Smooth muscle cell (in vitro differentiated cells): ENCODE results near the gene PPM1L. TPM values are rescaled to one million over a fixed set of nuclear protein-coding genes. Genes with fewer than 3 reads are reported as not detected.

Experiments
- DNase-seq: peaks from one replicate; lab custom pipeline; 2025; ENCODE audit not compliant: unreplicated experiment; lab: John Stamatoyannopoulos, UW
- H2AFZ ChIP-seq: fragments of 200-600 bp; sonication (generic); 2 replicates; pipeline ENCODE4 v1.6.0; 2016; ENCODE audit warnings: antibody characterized with exemption, low read depth, mild to moderate bottlenecking
- H3F3A ChIP-seq: fragments of 200-600 bp; sonication (generic); 2 replicates; pipeline ENCODE4 v1.6.0; 2017; ENCODE audit warnings: antibody characterized with exemption, low read depth
- H3K27ac ChIP-seq: fragments of 200-600 bp; sonication (generic); 2 replicates; pipeline ENCODE4 v1.5.1; 2016; ENCODE audit warnings: low read depth, mild to moderate bottlenecking
- H3K27me3 ChIP-seq: fragments of 200-600 bp; sonication (generic); 2 replicates; pipeline ENCODE4 v1.6.1; 2016; ENCODE audit warnings: low read depth, mild to moderate bottlenecking
- H3K36me3 ChIP-seq: fragments of 200-600 bp; sonication (generic); 2 replicates; pipeline ENCODE4 v1.5.1; 2016; ENCODE audit warnings: low read depth
- H3K4me1 ChIP-seq: fragments of 200-600 bp; sonication (generic); 2 replicates; pipeline ENCODE4 v1.5.1; 2016; ENCODE audit warnings: low read depth
- H3K4me2 ChIP-seq: fragments of 200-600 bp; sonication (generic); 2 replicates; pipeline ENCODE4 v1.6.0; 2016; ENCODE audit warnings: mild to moderate bottlenecking
- H3K4me3 ChIP-seq: fragments of 200-600 bp; sonication (generic); 2 replicates; pipeline ENCODE4 v1.5.1; 2016; ENCODE audit warnings: mild to moderate bottlenecking
- H3K79me2 ChIP-seq: fragments of 200-600 bp; sonication (generic); 2 replicates; pipeline ENCODE4 v1.6.0; 2016; ENCODE audit warnings: low read depth, mild to moderate bottlenecking
- H3K9ac ChIP-seq: fragments of 200-600 bp; sonication (generic); 2 replicates; pipeline ENCODE4 v1.6.0; 2016; ENCODE audit warnings: low read depth
- H3K9me3 ChIP-seq: fragments of 200-600 bp; sonication (generic); replicated peaks from 2 replicates; pipeline ENCODE4 v1.5.1; 2016; ENCODE audit warnings: low read depth
- H4K20me1 ChIP-seq: fragments of 200-600 bp; sonication (generic); 2 replicates; pipeline ENCODE4 v1.6.0; 2016; ENCODE audit warnings: low read depth
- WGBS: methylation state at CpG from one replicate; pipeline ENCODE4 v1.1.7; 2016; ENCODE audit warnings: low lambda C conversion rate; 5-methylcytosine and 5-hydroxymethylcytosine counted together
- polyA plus RNA-seq: library from polyadenylated mRNA; unstranded; fragments of >200 nt; fragmentation: Nextera tagmentation; extraction: Ambion mirVana; gene quantifications from 2 replicates; pipeline ENCODE4 v1.2.1, GENCODE V29; 2016
- total RNA-seq: library from RNA; depleted of rRNA; stranded (reverse); fragments of >200 nt; gene quantifications from 2 replicates; pipeline ENCODE4 v1.2.3, GENCODE V29; 2014
- TF ChIP-seq, protein P1 (sequence below): fragments of 200-600 bp; sonication (generic); IDR thresholded peaks from 2 replicates; pipeline ENCODE4 v1.5.1; 2017; ENCODE audit warnings: borderline replicate concordance, mild to moderate bottlenecking, antibody characterized with exemption; ENCODE audit not compliant: insufficient read depth, poor library complexity, severe bottlenecking

The PPM1L gene
- total and polyA plus RNA-seq, 2 experiments from 2014 or later, result 0.14 to 1.9 TPM

GRCh38 chr3:160754371-160754854 lies 1.6 kb upstream of the PPM1L start:
- Histone ChIP-seq H3K9me3 (no peaks in the 10 kb centered on the region), H4K20me1 (no peaks in the 10 kb centered on the region), H3K79me2 (no peaks in the 10 kb centered on the region), H3K4me1 (peaks cover 10% of the 10 kb centered on the region), H2AFZ (peak overlapping the region; percentile 90), H3K27me3 (peaks cover 53% of the 10 kb centered on the region), H3K9ac (no peak overlapping the region), H3K36me3 (no peaks in the 10 kb centered on the region), H3K4me2 (peak overlapping the region; percentile 90), H3K4me3 (peak overlapping the region; percentile 61), H3K27ac (no peak overlapping the region), H3F3A (no peaks in the 10 kb centered on the region)
- WGBS, result under 1% methylated on average over 27 of the region's 27 CpGs
- DNase-seq, result peak; percentile 25
- TF ChIP-seq, protein P1, sequence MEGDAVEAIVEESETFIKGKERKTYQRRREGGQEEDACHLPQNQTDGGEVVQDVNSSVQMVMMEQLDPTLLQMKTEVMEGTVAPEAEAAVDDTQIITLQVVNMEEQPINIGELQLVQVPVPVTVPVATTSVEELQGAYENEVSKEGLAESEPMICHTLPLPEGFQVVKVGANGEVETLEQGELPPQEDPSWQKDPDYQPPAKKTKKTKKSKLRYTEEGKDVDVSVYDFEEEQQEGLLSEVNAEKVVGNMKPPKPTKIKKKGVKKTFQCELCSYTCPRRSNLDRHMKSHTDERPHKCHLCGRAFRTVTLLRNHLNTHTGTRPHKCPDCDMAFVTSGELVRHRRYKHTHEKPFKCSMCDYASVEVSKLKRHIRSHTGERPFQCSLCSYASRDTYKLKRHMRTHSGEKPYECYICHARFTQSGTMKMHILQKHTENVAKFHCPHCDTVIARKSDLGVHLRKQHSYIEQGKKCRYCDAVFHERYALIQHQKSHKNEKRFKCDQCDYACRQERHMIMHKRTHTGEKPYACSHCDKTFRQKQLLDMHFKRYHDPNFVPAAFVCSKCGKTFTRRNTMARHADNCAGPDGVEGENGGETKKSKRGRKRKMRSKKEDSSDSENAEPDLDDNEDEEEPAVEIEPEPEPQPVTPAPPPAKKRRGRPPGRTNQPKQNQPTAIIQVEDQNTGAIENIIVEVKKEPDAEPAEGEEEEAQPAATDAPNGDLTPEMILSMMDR, result no peak

DNA sequence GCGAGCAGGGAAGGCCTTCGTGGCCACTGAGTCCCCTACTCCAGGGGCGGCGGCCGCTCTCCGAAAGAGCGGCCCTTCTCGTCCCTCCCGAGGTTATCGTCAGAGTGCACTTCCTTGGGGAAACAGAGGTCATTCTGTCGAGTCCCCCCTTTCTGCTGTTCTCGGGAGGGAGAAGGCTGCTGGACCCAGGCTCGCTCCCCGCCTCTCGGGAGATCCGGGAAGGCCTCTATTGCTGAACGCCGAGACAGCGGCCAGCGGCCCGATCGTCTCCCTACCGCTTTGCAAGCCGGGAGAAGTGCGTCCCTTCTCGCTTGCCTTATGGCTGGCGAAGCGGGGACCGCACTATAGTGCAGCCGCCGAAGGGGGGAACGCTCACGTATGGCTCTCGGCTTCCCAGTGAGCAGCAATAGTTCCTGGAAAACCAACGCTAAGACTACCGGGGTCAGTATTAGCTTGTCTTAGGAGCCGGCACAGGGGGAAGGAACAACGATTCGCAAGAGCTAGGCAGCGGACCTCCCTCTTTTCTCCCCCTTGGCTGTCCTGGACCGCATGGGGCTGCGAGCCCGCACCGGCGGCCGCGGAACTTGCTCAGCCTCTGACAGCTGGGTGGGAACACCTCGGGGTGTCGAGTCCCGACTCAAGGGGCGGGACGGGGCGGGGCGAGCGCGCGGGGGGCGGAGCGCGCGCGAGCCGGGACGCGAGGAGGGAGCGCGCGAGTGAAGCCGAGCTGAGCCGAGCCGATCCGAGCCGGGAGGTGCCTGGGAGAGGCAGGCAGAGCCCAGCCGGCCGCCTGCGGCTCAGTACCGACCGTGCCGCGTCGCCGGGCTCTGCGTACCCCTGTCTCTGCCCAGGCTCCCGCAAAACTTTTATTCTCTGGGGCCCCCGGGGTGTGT lies 930 bp upstream of the PPM1L start:
- H3K9ac ChIP-seq, result peak overlapping the region; percentile 14
- no peaks in the 10 kb centered on the region for H4K20me1 ChIP-seq
- peak; percentile 70 for DNase-seq
- H3K79me2 ChIP-seq, result no peaks in the 10 kb centered on the region
- under 1% methylated on average over 74 of the region's 85 CpGs for WGBS
- H3K4me3 ChIP-seq, result peak overlapping the region; percentile 61
- no peaks in the 10 kb centered on the region for H3K9me3 ChIP-seq
- no peaks in the 10 kb centered on the region for H3F3A ChIP-seq
- peaks cover 10% of the 10 kb centered on the region for H3K4me1 ChIP-seq
- TF ChIP-seq, protein P1, result no peak
- H3K4me2 ChIP-seq, result peak overlapping the region; percentile 90
- H3K27me3 ChIP-seq, result peaks cover 55% of the 10 kb centered on the region
- H3K27ac ChIP-seq, result peak overlapping the region; percentile 47
- H2AFZ ChIP-seq, result peak overlapping the region; percentile 90
- no peaks in the 10 kb centered on the region for H3K36me3 ChIP-seq

- Histone ChIP-seq H3K79me2 (no peaks in the 10 kb centered on the region), H3K4me2 (peak overlapping the region; percentile 90), H3K9ac (no peak overlapping the region), H4K20me1 (no peaks in the 10 kb centered on the region), H3K36me3 (no peaks in the 10 kb centered on the region), H3K27me3 (peaks cover 53% of the 10 kb centered on the region), H3K4me1 (peaks cover 10% of the 10 kb centered on the region), H3K27ac (no peak overlapping the region), H2AFZ (no peak overlapping the region), H3K9me3 (no peaks in the 10 kb centered on the region), H3K4me3 (peak overlapping the region; percentile 61), H3F3A (no peaks in the 10 kb centered on the region)
- TF ChIP-seq, protein P1, result no peak
- no peak for DNase-seq
- WGBS, result 13% methylated on average over 20 of the region's 20 CpGs
Measured at GRCh38 chr3:160757233-160758106, 1.4 kb downstream of the PPM1L start.
